IMR-90 (cell line): ENCODE data around the gene PPIL6. TPM values are rescaled to one million over a fixed set of nuclear protein-coding genes. Genes with fewer than 3 reads are reported as not detected.

Experiments used
- ATAC-seq: fragments of 200-7000 bp; cut with Tn5 transposase; 2 replicates; pipeline ENCODE4 v1.9.1; 2020; ENCODE audit warnings: low read depth, mild to moderate bottlenecking, moderate library complexity
- BruUV-seq: library from RNA; stranded (reverse); fragments of 400-500 nt; replicated peaks from 2 replicates; lab custom pipeline; 2021; lab: Mats Ljungman, UMichigan
- CTCF ChIA-PET: fragments of 300-600 bp; formaldehyde crosslinking; extraction: SDS; loops from one replicate; lab custom pipeline; 2021; ENCODE audit warnings: antibody characterized with exemption; lab: Yijun Ruan, JAX
- POLR2A ChIA-PET: fragments of 300-600 bp; sonication (Branson Sonifier 250); formaldehyde crosslinking; loops from one replicate; lab custom pipeline; 2022; ENCODE audit warnings: antibody characterized with exemption; ENCODE audit not compliant: unreplicated experiment; lab: Charles Lee
- DNase-seq: peaks from one replicate; pipeline ENCODE4 v3.0.0; 2013
- H2AFZ ChIP-seq: replicated peaks from 2 replicates; pipeline ENCODE3; 2013; ENCODE audit warnings: low read length, mild to moderate bottlenecking; ENCODE audit not compliant: poor library complexity
- H2AK5ac ChIP-seq: 2 replicates; pipeline ENCODE4 v1.6.1; 2013; ENCODE audit warnings: low read depth, low read length, inconsistent platforms
- H2AK9ac ChIP-seq: replicated peaks from 2 replicates; pipeline ENCODE3; 2013; ENCODE audit warnings: mild to moderate bottlenecking, low read depth, low read length, moderate library complexity; ENCODE audit not compliant: poor library complexity
- H2BK120ac ChIP-seq: 2 replicates; pipeline ENCODE4 v1.6.1; 2013; ENCODE audit warnings: low read depth, low read length, inconsistent platforms
- H2BK15ac ChIP-seq: 3 replicates; pipeline ENCODE4 v1.6.1; 2013; ENCODE audit warnings: low read depth, low read length, inconsistent platforms
- H2BK20ac ChIP-seq: 2 replicates; pipeline ENCODE4 v1.6.1; 2013; ENCODE audit warnings: low read depth, mild to moderate bottlenecking, inconsistent platforms, low read length, moderate library complexity
- H2BK5ac ChIP-seq: 2 replicates; pipeline ENCODE4 v1.6.1; 2013; ENCODE audit warnings: mild to moderate bottlenecking, low read depth, low read length, inconsistent platforms; ENCODE audit not compliant: poor library complexity, severe bottlenecking
- H3K14ac ChIP-seq: replicated peaks from 2 replicates; pipeline ENCODE4 v1.6.1; 2013; ENCODE audit warnings: low read depth, low read length, inconsistent platforms
- H3K18ac ChIP-seq: 2 replicates; pipeline ENCODE4 v1.6.1; 2013; ENCODE audit warnings: low read depth, low read length, control low read depth
- H3K23ac ChIP-seq: 2 replicates; pipeline ENCODE4 v1.6.1; 2013; ENCODE audit warnings: low read depth, low read length, inconsistent platforms
- H3K27ac ChIP-seq: 2 replicates; pipeline ENCODE4 v1.5.1; 2013; ENCODE audit warnings: mild to moderate bottlenecking, control low read depth, low read length; ENCODE audit not compliant: insufficient read depth
- H3K27me3 ChIP-seq: 2 replicates; pipeline ENCODE4 v1.6.1; 2013; ENCODE audit warnings: low read length; ENCODE audit not compliant: control insufficient read depth, insufficient read depth
- H3K36me3 ChIP-seq: 2 replicates; pipeline ENCODE4 v1.6.1; 2013; ENCODE audit warnings: low read length, mixed read lengths; ENCODE audit not compliant: control insufficient read depth, insufficient read depth
- H3K4ac ChIP-seq: 2 replicates; pipeline ENCODE4 v1.6.1; 2013; ENCODE audit warnings: low read depth, low read length, inconsistent platforms
- H3K4me1 ChIP-seq: 2 replicates; pipeline ENCODE4 v1.6.1; 2013; ENCODE audit warnings: low read length, mixed read lengths; ENCODE audit not compliant: control insufficient read depth, insufficient read depth
- H3K4me2 ChIP-seq: 2 replicates; pipeline ENCODE4 v1.6.1; 2013; ENCODE audit warnings: low read depth, mild to moderate bottlenecking, control low read depth, low read length, moderate library complexity
- H3K4me3 ChIP-seq: 2 replicates; pipeline ENCODE4 v1.5.1; 2013; ENCODE audit warnings: low read depth, mild to moderate bottlenecking, control low read depth, low read length, moderate library complexity; ENCODE audit not compliant: insufficient read depth
- H3K56ac ChIP-seq: 2 replicates; pipeline ENCODE4 v1.6.1; 2013; ENCODE audit warnings: low read length, inconsistent platforms; ENCODE audit not compliant: insufficient read depth; ENCODE audit errors: extremely low read depth
- H3K79me1 ChIP-seq, 2 experiments: 2 replicates each; pipeline ENCODE4 v1.6.1; 2013; ENCODE audit warnings: low read length in 2 of 2, inconsistent platforms in 1 of 2, low read depth in 1 of 2
- H3K9ac ChIP-seq: 2 replicates; pipeline ENCODE4 v1.6.1; 2013; ENCODE audit warnings: low read depth, low read length, control low read depth
- H3K9me1 ChIP-seq: 2 replicates; pipeline ENCODE4 v1.6.1; 2013; ENCODE audit warnings: low read length, inconsistent platforms; ENCODE audit not compliant: insufficient read depth
- H3K9me3 ChIP-seq: 2 replicates; pipeline ENCODE4 v1.6.1; 2013; ENCODE audit warnings: low read length; ENCODE audit not compliant: control insufficient read depth, insufficient read depth
- H4K20me1 ChIP-seq: 2 replicates; pipeline ENCODE4 v1.6.1; 2013; ENCODE audit warnings: low read length, inconsistent platforms; ENCODE audit not compliant: insufficient read depth
- H4K5ac ChIP-seq: 2 replicates; pipeline ENCODE4 v1.6.1; 2013; ENCODE audit warnings: mild to moderate bottlenecking, low read depth, low read length, control low read depth
- H4K8ac ChIP-seq, 2 experiments: 2 replicates each; pipeline ENCODE4 v1.6.1; 2013; ENCODE audit warnings: low read depth in 2 of 2, low read length in 2 of 2, control low read depth in 1 of 2, inconsistent platforms in 1 of 2
- H4K91ac ChIP-seq: 2 replicates; pipeline ENCODE4 v1.6.1; 2013; ENCODE audit warnings: low read depth, low read length, inconsistent platforms; ENCODE audit not compliant: insufficient read depth
- CEBPB ChIP-seq: IDR thresholded peaks from 2 replicates; pipeline ENCODE4 v1.6.1; 2012; ENCODE audit warnings: low read depth, low read length, improper control_type of control experiment
- CHD1 ChIP-seq: IDR thresholded peaks from 2 replicates; pipeline ENCODE4 v1.6.1; 2012; ENCODE audit warnings: low read depth, low read length, improper control_type of control experiment
- FOS ChIP-seq: fragments of 150-350 bp; IDR thresholded peaks from 2 replicates; pipeline ENCODE4 v1.6.1; 2016; ENCODE audit warnings: low read depth, low read length
- MAFK ChIP-seq: IDR thresholded peaks from 2 replicates; pipeline ENCODE4 v1.6.1; 2012; ENCODE audit warnings: low read depth, low read length, improper control_type of control experiment
- MAZ ChIP-seq: IDR thresholded peaks from 2 replicates; pipeline ENCODE4 v1.6.1; 2012; ENCODE audit warnings: low read depth, mild to moderate bottlenecking, low read length, improper control_type of control experiment, moderate library complexity, borderline replicate concordance
- MXI1 ChIP-seq: IDR thresholded peaks from 2 replicates; pipeline ENCODE4 v1.6.1; 2012; ENCODE audit warnings: low read depth, mild to moderate bottlenecking, low read length, moderate library complexity, borderline replicate concordance
- NFE2L2 ChIP-seq: fragments of 150-350 bp; IDR thresholded peaks from 2 replicates; pipeline ENCODE4 v1.6.1; 2016; ENCODE audit warnings: low read depth, mild to moderate bottlenecking, low read length
- POLR2A ChIP-seq: IDR thresholded peaks from 2 replicates; pipeline ENCODE4 v1.6.1; 2012; ENCODE audit warnings: mild to moderate bottlenecking, low read depth, low read length
- RAD21 ChIP-seq: IDR thresholded peaks from 2 replicates; pipeline ENCODE4 v1.6.1; 2012; ENCODE audit warnings: low read length, improper control_type of control experiment
- RCOR1 ChIP-seq: IDR thresholded peaks from 2 replicates; pipeline ENCODE4 v1.6.1; 2012; ENCODE audit warnings: mild to moderate bottlenecking, low read length, improper control_type of control experiment; ENCODE audit not compliant: insufficient replicate concordance
- RFX5 ChIP-seq: IDR thresholded peaks from 2 replicates; pipeline ENCODE4 v1.8.0; 2012; ENCODE audit warnings: low read depth, mild to moderate bottlenecking, low read length, moderate library complexity
- SMC3 ChIP-seq: fragments of 150-350 bp; IDR thresholded peaks from 2 replicates; pipeline ENCODE4 v1.6.1; 2016; ENCODE audit warnings: low read depth, mild to moderate bottlenecking, antibody characterized with exemption, low read length, moderate library complexity
- WGBS, 2 experiments: methylation state at CpG; one replicate each; pipeline versions ENCODE4 v1.1.5 to v1.1.7; 2013; ENCODE audit warnings: missing lambda C conversion rate in 2 of 2; ENCODE audit not compliant: insufficient read length in 1 of 2; ENCODE audit errors: extremely low coverage in 2 of 2; 5-methylcytosine and 5-hydroxymethylcytosine counted together
- dilution Hi-C: fragments of 300-500 bp; cut with HindIII; formaldehyde crosslinking; loops from one replicate; pipeline ENCODE4 v1.14.3; 2018; ENCODE audit warnings: low sequenced_read_pairs; ENCODE audit not compliant: unreplicated experiment
- in situ Hi-C: fragments of 300-500 bp; cut with MboI; formaldehyde crosslinking; loops from 3 replicates; pipeline ENCODE4 v1.14.3; 2019; ENCODE audit warnings: low sequenced_read_pairs, inconsistent platforms, mixed read lengths
- intact Hi-C: fragments of 100-400 bp; cut with micrococcal nuclease; formaldehyde crosslinking; loops from 2 replicates; pipeline ENCODE4 v1.10.0; 2022
- polyA plus RNA-seq, 3 experiments: library from polyadenylated mRNA; depleted of rRNA; stranded (reverse); fragments of >200 nt; gene quantifications; 2 replicates each; pipeline ENCODE4 v1.2.3, GENCODE V29; 2012; ENCODE audit warnings: low replicate concordance in 1 of 3
- total RNA-seq: library from RNA; depleted of rRNA; stranded (reverse); fragments of >200 nt; gene quantifications from 2 replicates; pipeline ENCODE4 v1.2.3, GENCODE V29; 2012
- TF ChIP-seq, protein P1 (sequence below): conservative IDR thresholded peaks from 2 replicates; pipeline ENCODE4 v1.5.1; 2012; ENCODE audit warnings: mild to moderate bottlenecking, low read depth, low read length, improper control_type of control experiment
- TF ChIP-seq, protein P2 (sequence below): fragments of 150-350 bp; IDR thresholded peaks from 2 replicates; pipeline ENCODE4 v1.6.1; 2016; ENCODE audit warnings: low read depth, mild to moderate bottlenecking, low read length, moderate library complexity, borderline replicate concordance

The PPIL6 gene
- total and polyA plus RNA-seq, 2 of the 4 experiments (the other 2 are of a cell fraction) = 0.15 to 0.18 TPM

DNA sequence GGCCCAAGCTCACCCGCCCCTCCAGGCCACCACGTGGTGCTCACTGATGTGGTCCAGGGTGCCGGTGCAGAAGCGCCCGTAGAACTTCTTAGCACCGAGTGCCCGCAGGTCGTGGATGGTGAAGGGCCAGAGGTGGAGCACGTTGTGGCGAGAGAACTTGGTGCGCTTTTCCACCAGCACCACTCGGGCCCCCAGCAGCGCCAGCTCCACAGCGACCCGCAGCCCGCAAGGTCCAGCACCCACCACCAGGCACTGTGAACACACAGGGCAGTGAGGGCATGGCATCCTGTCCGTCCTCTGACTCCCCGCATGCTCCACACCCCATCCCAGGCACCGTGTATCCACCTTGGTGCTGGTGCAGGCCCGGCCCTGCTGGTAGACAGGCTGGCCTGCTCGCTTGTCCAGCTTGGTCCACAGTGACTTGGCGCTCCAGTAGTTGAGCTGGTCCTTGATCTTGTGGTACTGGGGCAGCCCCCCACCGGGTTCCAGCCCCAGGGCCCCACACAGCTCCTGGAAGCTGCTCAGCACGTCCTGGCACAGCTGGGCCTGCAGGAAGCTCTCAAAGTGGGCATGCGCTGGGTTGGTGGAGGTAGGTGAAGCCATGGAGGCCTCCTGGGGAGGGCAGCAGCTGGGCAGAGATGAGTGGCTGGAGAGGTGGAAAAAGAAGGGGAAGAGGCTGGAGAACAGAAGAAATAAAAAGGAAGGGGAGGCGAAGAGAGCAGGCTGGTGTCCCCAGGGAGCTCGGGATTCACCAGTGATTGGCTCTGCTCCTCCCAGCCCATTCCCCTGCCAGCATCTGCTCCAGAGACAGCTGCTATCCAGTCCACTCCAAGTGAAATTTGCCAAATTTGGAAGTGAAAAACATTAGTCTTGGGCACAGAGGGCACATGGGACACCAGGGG, 13.4 kb upstream of the PPIL6 start (continued):
- no peak for TF ChIP-seq CHD1

DNA sequence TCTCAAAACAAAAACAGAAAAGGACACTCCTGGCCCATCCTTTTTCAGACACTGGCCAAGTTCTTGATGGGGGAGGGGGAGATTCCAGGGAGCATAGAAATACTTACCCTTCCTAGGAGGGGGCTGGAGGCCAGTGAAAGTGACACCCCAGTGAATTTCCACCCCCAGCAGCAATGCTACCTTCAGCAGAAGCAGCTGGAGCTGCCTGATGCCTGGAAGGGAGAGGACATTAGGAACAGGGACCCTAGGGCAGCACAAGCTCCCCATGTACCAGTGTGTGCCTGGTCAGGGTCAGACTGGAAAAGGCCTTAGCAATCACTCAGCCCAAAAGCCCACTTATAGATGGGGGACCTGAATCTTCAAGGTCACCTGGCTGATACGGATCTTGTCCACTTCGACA, 12.7 kb upstream of the PPIL6 start:
- no peak overlapping the region for H2BK5ac ChIP-seq
- no peak overlapping the region for H2BK20ac ChIP-seq
- peaks cover 38% of the 10 kb centered on the region for H3K36me3 ChIP-seq
- no peak overlapping the region for H2BK15ac ChIP-seq
- no TSS peak for BruUV-seq
- no peak for DNase-seq
- no peak overlapping the region for H4K91ac ChIP-seq
- ATAC-seq = no peak
- no peak overlapping the region for H3K4me2 ChIP-seq
- H3K27ac ChIP-seq = no peak overlapping the region
- no peaks in the 10 kb centered on the region for H3K9me3 ChIP-seq
- H3K56ac ChIP-seq = no peak overlapping the region
- H4K8ac ChIP-seq = no peak overlapping the region
- H3K4ac ChIP-seq = no peak overlapping the region
- H4K20me1 ChIP-seq = peaks cover 4% of the 10 kb centered on the region; the same call in 1 of the 2 replicates
- peaks cover 23 to 69% of the 10 kb centered on the region in 2 experiments for H3K79me1 ChIP-seq
- no peak overlapping the region for H2BK120ac ChIP-seq
- CTCF ChIA-PET = no interaction called here
- TF ChIP-seq, protein P1, sequence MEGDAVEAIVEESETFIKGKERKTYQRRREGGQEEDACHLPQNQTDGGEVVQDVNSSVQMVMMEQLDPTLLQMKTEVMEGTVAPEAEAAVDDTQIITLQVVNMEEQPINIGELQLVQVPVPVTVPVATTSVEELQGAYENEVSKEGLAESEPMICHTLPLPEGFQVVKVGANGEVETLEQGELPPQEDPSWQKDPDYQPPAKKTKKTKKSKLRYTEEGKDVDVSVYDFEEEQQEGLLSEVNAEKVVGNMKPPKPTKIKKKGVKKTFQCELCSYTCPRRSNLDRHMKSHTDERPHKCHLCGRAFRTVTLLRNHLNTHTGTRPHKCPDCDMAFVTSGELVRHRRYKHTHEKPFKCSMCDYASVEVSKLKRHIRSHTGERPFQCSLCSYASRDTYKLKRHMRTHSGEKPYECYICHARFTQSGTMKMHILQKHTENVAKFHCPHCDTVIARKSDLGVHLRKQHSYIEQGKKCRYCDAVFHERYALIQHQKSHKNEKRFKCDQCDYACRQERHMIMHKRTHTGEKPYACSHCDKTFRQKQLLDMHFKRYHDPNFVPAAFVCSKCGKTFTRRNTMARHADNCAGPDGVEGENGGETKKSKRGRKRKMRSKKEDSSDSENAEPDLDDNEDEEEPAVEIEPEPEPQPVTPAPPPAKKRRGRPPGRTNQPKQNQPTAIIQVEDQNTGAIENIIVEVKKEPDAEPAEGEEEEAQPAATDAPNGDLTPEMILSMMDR = no peak
- TF ChIP-seq FOS (no peak), RFX5 (no peak), RCOR1 (no peak), MAFK (no peak), MAZ (no peak), SMC3 (no peak), POLR2A (no peak), CEBPB (no peak), NFE2L2 (no peak), RAD21 (no peak), MXI1 (no peak)
- TF ChIP-seq, protein P2, sequence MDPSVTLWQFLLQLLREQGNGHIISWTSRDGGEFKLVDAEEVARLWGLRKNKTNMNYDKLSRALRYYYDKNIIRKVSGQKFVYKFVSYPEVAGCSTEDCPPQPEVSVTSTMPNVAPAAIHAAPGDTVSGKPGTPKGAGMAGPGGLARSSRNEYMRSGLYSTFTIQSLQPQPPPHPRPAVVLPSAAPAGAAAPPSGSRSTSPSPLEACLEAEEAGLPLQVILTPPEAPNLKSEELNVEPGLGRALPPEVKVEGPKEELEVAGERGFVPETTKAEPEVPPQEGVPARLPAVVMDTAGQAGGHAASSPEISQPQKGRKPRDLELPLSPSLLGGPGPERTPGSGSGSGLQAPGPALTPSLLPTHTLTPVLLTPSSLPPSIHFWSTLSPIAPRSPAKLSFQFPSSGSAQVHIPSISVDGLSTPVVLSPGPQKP = no peak
- H3K9me1 ChIP-seq = peaks cover 19% of the 10 kb centered on the region
- H3K27me3 ChIP-seq = no peaks in the 10 kb centered on the region
- dilution Hi-C loops = no loop called here
- H3K9ac ChIP-seq = no peak overlapping the region
- no peak overlapping the region for H3K18ac ChIP-seq
- H3K4me3 ChIP-seq = no peak overlapping the region
- no peak overlapping the region for H2AK5ac ChIP-seq
- no peak overlapping the region for H4K5ac ChIP-seq
- H2AK9ac ChIP-seq = no peak overlapping the region
- POLR2A ChIA-PET = interaction anchor here (1.2 kb wide), 1 partner anchor 9 kb away, joined by 3 read pairs; no protein-coding TSS in a partner anchor
- H3K23ac ChIP-seq = no peak overlapping the region
- peaks cover 11% of the 10 kb centered on the region for H3K4me1 ChIP-seq
- H2AFZ ChIP-seq = no peak overlapping the region
- H3K14ac ChIP-seq = no peak overlapping the region; the same call in 1 of the 2 replicates
- intact Hi-C loops = no loop called here
- no CpG with 5 or more reads among the region's 2 CpGs for WGBS, 2 experiments
- in situ Hi-C loops = no loop called here
